Thyroid gland (tissue), 4 donors: ENCODE measurements around the gene KPRP. TPM values are rescaled to one million over a fixed set of nuclear protein-coding genes. Genes with fewer than 3 reads are reported as not detected.

Experiments used
- DNase-seq, 2 donors: peaks; one replicate each; pipeline ENCODE4 v3.0.0-alpha.2; 2019
- H3K27ac ChIP-seq, 3 donors: fragments of 200-600 bp; sonication (generic); 1 replicate in 2 of 3; 2 replicates in 1 of 3; pipeline ENCODE4 v1.5.1; 2016 to 2019; ENCODE audit warnings: mild to moderate bottlenecking in 1 of 3, moderate library complexity in 1 of 3
- H3K27me3 ChIP-seq: fragments of 200-600 bp; sonication (generic); one replicate; pipeline ENCODE4 v1.5.1; 2019
- H3K36me3 ChIP-seq, 2 donors: fragments of 200-600 bp; sonication (generic); one replicate each; pipeline ENCODE4 v1.5.1; 2016 to 2019
- H3K4me1 ChIP-seq, 2 donors: fragments of 200-600 bp; sonication (generic); one replicate each; pipeline ENCODE4 v1.5.1; 2017 to 2019
- H3K4me3 ChIP-seq, 3 donors: fragments of 200-600 bp; sonication (generic); replicated peaks in 1 of 3; 1 replicate in 2 of 3; 2 replicates in 1 of 3; pipeline ENCODE4 v1.5.1; 2016; ENCODE audit warnings: mild to moderate bottlenecking in 1 of 3
- H3K9me3 ChIP-seq: fragments of 200-600 bp; sonication (generic); one replicate; pipeline ENCODE4 v1.5.1; 2017
- POLR2A ChIP-seq, 2 donors: fragments of 450-650 bp; IDR thresholded peaks; one replicate each; pipeline ENCODE4 v1.6.1; 2017; ENCODE audit warnings: antibody characterized with exemption in 2 of 2, mild to moderate bottlenecking in 2 of 2, moderate library complexity in 1 of 2
- WGBS, 2 donors: methylation state at CpG; one replicate each; pipeline ENCODE4 v1.1.5; 2017; 5-methylcytosine and 5-hydroxymethylcytosine counted together
- intact Hi-C: fragments of 100-400 bp; cut with DNase I; formaldehyde crosslinking; loops from one replicate; pipeline ENCODE4 v1.15.1; 2023
- total RNA-seq, 4 donors: library from RNA; depleted of rRNA; stranded (reverse); fragments of >200 nt; gene quantifications; one replicate each; pipeline ENCODE4 v1.2.3, GENCODE V29; 2016
- TF ChIP-seq, protein P1 (sequence below), 6 experiments: fragments of 200-600 bp in 3 of 6; fragments of 450-650 bp in 3 of 6; sonication (generic) in 3 of 6; IDR thresholded peaks; one replicate each; pipeline ENCODE4 v1.5.1; 2016 to 2019; ENCODE audit warnings: antibody characterized with exemption in 6 of 6, mild to moderate bottlenecking in 2 of 6, inconsistent platforms in 1 of 6, moderate library complexity in 1 of 6

KPRP gene, protein sequence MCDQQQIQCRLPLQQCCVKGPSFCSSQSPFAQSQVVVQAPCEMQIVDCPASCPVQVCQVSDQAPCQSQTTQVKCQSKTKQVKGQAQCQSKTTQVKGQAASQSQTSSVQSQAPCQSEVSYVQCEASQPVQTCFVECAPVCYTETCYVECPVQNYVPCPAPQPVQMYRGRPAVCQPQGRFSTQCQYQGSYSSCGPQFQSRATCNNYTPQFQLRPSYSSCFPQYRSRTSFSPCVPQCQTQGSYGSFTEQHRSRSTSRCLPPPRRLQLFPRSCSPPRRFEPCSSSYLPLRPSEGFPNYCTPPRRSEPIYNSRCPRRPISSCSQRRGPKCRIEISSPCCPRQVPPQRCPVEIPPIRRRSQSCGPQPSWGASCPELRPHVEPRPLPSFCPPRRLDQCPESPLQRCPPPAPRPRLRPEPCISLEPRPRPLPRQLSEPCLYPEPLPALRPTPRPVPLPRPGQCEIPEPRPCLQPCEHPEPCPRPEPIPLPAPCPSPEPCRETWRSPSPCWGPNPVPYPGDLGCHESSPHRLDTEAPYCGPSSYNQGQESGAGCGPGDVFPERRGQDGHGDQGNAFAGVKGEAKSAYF
- not detected for total RNA-seq

- H3K4me3 ChIP-seq = no peak within 1 kb of the TSS
- no peaks in the 10 kb centered on the region for H3K27me3 ChIP-seq
- no peaks in the 10 kb centered on the region for H3K4me1 ChIP-seq
- no peaks in the 10 kb centered on the region for H3K9me3 ChIP-seq
- H3K27ac ChIP-seq = no peak within 1 kb of the TSS
- no peaks in the 10 kb centered on the region for H3K36me3 ChIP-seq
- intact Hi-C loops = no loop called here
- TF ChIP-seq, protein P1, sequence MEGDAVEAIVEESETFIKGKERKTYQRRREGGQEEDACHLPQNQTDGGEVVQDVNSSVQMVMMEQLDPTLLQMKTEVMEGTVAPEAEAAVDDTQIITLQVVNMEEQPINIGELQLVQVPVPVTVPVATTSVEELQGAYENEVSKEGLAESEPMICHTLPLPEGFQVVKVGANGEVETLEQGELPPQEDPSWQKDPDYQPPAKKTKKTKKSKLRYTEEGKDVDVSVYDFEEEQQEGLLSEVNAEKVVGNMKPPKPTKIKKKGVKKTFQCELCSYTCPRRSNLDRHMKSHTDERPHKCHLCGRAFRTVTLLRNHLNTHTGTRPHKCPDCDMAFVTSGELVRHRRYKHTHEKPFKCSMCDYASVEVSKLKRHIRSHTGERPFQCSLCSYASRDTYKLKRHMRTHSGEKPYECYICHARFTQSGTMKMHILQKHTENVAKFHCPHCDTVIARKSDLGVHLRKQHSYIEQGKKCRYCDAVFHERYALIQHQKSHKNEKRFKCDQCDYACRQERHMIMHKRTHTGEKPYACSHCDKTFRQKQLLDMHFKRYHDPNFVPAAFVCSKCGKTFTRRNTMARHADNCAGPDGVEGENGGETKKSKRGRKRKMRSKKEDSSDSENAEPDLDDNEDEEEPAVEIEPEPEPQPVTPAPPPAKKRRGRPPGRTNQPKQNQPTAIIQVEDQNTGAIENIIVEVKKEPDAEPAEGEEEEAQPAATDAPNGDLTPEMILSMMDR (IDR thresholded peaks at IDR 0.05) = no peak
- TF ChIP-seq POLR2A (IDR thresholded peaks at IDR 0.05) = no peak
- 72 to 82% methylated on average over 6 of the region's 6 CpGs for WGBS, 2 donors
- no peak for DNase-seq
Observed at GRCh38 chr1:152757747-152758146, at the start of gene KPRP. Gene KPRP, plus strand, starts transcription at chr1:152758025. Its CDS starts 1,564 bp downstream, at chr1:152759589.

GRCh38 chr1:152718238-152718637 is 39.6 kb upstream of the KPRP start:
- TF ChIP-seq, protein P1 (IDR thresholded peaks at IDR 0.05) = no peak
- TF ChIP-seq POLR2A (IDR thresholded peaks at IDR 0.05) = no peak
- Histone ChIP-seq H3K4me3 (no peak overlapping the region), H3K9me3 (no peaks in the 10 kb centered on the region), H3K4me1 (no peaks in the 10 kb centered on the region), H3K36me3 (no peaks in the 10 kb centered on the region), H3K27me3 (no peaks in the 10 kb centered on the region), H3K27ac (no peak overlapping the region)
- DNase-seq = no peak
- intact Hi-C loops = no loop called here

- H3K9me3 ChIP-seq = no peaks in the 10 kb centered on the region
- DNase-seq = no peak
- intact Hi-C loops = no loop called here
- no peaks in the 10 kb centered on the region for H3K4me1 ChIP-seq
- no peak overlapping the region for H3K4me3 ChIP-seq
- TF ChIP-seq, protein P1 (IDR thresholded peaks at IDR 0.05) = no peak
- TF ChIP-seq POLR2A (IDR thresholded peaks at IDR 0.05) = no peak
- no peaks in the 10 kb centered on the region for H3K36me3 ChIP-seq
- H3K27ac ChIP-seq = no peak overlapping the region
- no peaks in the 10 kb centered on the region for H3K27me3 ChIP-seq
Observed at GRCh38 chr1:152725261-152725660, 32.6 kb upstream of the KPRP start.

DNA sequence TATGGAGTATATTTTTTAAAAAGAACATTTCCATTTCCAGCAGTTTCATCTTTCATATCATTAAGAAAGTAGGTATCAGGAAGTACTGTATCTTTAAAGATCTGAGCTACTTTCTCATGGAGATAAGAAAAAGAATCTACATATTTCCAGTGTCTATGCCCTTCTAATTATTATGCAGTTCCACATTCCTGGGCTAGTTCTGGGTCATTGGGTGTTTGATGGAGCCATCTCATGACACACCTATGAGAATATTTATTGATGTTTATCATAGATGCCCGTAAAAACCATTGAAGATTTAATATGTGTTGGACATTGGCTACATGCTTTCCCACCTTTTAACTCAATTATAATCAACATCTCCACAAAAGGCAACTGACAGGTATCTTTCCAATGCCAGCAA is 28.8 kb upstream of the KPRP start:
- 75 to 92% methylated on average over 1 of the region's 1 CpG for WGBS, 2 donors
- no peaks in the 10 kb centered on the region for H3K36me3 ChIP-seq
- intact Hi-C loops = no loop called here
- H3K27me3 ChIP-seq = no peaks in the 10 kb centered on the region
- no peak overlapping the region for H3K4me3 ChIP-seq
- no peak for DNase-seq
- no peak overlapping the region for H3K27ac ChIP-seq
- H3K4me1 ChIP-seq = no peaks in the 10 kb centered on the region
- H3K9me3 ChIP-seq = no peaks in the 10 kb centered on the region
- TF ChIP-seq, protein P1 (IDR thresholded peaks at IDR 0.05) = no peak
- no peak for TF ChIP-seq POLR2A (IDR thresholded peaks at IDR 0.05)

- intact Hi-C loops = no loop called here
- H3K9me3 ChIP-seq = no peaks in the 10 kb centered on the region
Observed at GRCh38 chr1:152735648-152736047, 22.2 kb upstream of the KPRP start.

More at GRCh38 chr1:152735648-152736047, 22.2 kb upstream of the KPRP start:
- DNase-seq = no peak
- Histone ChIP-seq H3K4me1 (no peaks in the 10 kb centered on the region), H3K4me3 (no peak overlapping the region), H3K27ac (no peak overlapping the region), H3K36me3 (no peaks in the 10 kb centered on the region), H3K27me3 (no peaks in the 10 kb centered on the region)
- WGBS, 2 donors = 20 to 32% methylated on average over 1 of the region's 1 CpG
- TF ChIP-seq POLR2A (IDR thresholded peaks at IDR 0.05) = no peak
- TF ChIP-seq, protein P1 (IDR thresholded peaks at IDR 0.05) = no peak
